ENCODE results near the gene F11R.

GRCh38 chr1:161039154-161039545 is 18.2 kb upstream of the F11R start:
- TF ChIP-seq CTCF (conservative IDR thresholded peaks at IDR 0.05 in 1 of 2, IDR thresholded peaks at IDR 0.05 in 1 of 2; ENCODE audit: low read depth in 1 of 2, low read length in 2 of 2) (no peak), EZH2 (IDR thresholded peaks at IDR 0.05; ENCODE audit: low read length, missing control alignments) (no peak)

Measured in fibroblast of lung (primary cell).